NCI-H460 (cell line): ENCODE measurements around the gene MACROD2. TPM values are rescaled to one million over a fixed set of nuclear protein-coding genes. Genes with fewer than 3 reads are reported as not detected.
"Not testable (repeated sequence)": the region's sequence is repeated elsewhere in the genome, so short reads cannot be mapped to it uniquely, and the experiment has no call there.

Experiments used
- DNase-seq: peaks from one replicate; pipeline ENCODE4 v3.0.0-alpha.2; 2016; ENCODE audit warnings: low read depth; ENCODE audit errors: extremely low read depth
- total RNA-seq: library from RNA; depleted of rRNA; stranded (reverse); fragments of >200 nt; shearing (Covaris generic); gene quantifications from 2 replicates; pipeline ENCODE4 v1.2.3, GENCODE V29; 2014

Gene MACROD2
- total RNA-seq, 1 experiment from 2014 or later, result 2.0 TPM

DNA sequence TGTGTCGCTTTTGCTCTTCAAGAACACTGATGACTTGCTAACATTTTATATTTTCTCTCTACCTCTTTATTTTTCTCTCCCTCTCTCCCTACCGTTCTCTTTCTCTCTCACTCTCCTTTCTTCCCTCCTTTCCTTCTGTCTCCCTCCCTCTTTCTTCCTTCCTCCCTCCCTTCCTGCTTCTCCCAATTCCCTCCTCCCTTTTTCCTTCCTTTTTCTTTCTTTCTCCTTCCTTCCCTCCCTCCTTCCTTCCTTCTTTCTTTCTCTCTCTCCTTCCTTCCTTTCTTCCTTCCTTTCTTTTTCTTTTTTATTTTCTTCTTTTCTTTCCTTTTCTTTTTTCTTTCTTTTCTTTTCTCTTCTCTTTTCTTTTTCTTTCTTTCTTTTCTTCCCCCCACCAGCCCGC, 1511.8 kb downstream of the MACROD2 start:
- no peak for DNase-seq

- no peak for DNase-seq
Observed at GRCh38 chr20:15511551-15511950, 1516.2 kb downstream of the MACROD2 start.

DNA sequence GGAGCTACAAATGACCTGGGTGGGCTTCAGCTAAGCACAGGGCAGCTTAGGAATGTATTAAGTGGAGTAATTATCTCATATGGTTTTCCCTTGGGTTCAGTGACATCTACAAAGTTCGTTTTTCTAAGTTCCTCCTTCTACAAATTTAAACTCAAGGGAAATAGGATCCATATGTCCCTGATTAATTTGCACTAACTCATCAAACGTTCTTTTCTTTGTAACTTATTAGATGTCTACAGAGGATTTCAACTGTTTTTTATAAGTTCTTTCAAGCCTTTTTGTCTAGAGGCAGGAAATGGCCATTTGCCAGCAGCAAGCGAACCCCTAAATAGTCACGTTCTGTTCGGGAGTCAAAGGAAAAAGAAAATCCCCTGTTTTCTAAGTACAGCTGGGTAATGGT, 1517.6 kb downstream of the MACROD2 start:
- no peak for DNase-seq

- DNase-seq, result no peak
Observed at GRCh38 chr20:15515691-15516090, 1520.4 kb downstream of the MACROD2 start.

GRCh38 chr20:15520930-15521524, 1525.7 kb downstream of the MACROD2 start:
- DNase-seq, result no peak

DNA sequence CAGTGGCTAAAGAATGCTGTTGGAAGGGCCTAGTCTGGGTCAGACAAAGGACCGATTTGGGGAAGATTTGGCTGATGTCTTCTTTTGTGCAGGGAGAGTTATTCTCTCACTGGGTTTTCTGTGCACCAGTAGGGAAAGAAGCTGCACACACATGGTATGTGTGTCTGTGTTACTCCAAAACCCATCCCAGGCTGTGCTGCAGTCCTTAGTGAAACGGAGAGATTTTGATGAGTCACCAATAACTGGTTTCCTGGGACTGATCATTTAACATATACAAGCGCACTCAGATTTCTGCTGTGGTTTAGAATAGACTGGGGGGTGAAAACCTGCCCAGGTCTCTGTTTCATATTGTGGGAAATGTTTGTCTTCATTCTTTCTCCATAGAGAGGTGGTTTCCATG, 1528.1 kb downstream of the MACROD2 start:
- DNase-seq, result no peak

DNA sequence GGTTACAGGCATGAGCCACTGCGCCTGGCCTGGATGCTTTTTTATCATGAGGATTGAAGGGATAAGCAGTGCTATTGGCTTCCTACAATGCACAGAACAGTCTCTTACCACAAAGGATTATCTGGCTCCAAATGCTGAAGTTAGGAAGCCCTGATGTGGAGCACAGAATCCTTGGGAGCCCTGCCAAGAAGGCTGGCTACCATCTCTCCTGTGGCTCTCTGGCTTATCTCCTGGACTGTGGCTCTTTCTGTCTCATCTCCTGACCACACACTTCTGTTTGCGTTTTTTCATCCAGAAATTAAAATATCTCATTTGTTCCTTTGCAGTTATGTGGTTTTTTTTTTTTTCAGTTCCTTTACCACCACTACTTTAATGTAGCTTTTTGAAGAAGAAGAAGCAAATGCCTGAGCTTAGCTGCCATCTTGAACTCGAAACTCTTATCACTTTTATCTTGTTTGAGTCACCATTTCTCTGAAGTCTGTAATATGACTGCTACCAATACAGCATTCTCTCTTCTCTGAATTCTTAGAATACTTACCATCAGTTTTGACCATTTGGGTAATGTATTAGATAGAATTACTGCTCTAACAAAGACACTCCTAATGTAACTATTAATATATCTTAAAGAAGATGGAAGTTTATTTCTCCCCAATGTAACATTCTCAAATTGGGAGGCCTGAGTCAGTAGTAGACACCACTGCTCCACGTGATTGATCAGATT, 1533.2 kb downstream of the MACROD2 start:
- no peak for DNase-seq

GRCh38 chr20:15535863-15536262, 1540.5 kb downstream of the MACROD2 start:
- DNase-seq, result no peak

- DNase-seq, result not testable (repeated sequence)
Observed at GRCh38 chr20:15537200-15537599, 1541.9 kb downstream of the MACROD2 start.

DNA sequence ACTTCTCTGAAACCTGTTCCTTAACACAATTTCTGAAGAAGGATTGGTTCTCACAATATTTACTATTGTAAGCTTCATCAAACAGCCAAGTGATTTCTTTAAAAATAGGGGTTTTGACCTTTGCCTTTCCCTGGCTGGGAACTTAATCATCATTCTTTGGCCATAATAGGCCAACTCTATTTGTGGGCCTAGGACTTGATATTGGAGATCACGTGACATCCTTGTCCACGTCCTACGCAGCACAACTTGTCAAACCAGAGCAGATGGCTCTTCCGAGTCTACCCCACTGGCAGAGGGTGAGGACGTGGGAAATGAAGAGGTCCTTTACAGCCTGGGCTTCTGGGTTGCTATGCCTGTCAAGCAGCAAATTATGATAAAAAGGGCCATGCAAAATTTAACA, 1547.3 kb downstream of the MACROD2 start:
- DNase-seq, result no peak

DNA sequence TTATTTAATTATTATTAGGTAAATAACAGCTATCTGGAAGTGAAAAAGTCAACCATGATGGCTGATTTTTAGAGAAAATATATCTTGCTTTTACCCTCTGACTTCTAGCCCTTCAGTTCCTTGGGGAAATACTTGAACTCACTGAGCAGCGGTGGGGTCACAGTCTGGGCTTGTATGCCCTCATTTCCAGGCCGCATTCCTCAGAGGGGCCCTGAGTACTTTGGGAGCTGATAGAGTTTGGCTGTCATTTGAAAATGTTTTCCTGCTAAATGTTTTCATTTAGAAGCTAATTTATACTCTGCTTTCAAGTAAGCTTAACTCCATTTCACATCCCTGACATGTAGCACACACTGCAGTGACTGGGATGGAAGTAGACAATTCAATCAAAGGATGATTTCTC, 1549.4 kb downstream of the MACROD2 start:
- no peak for DNase-seq

DNA sequence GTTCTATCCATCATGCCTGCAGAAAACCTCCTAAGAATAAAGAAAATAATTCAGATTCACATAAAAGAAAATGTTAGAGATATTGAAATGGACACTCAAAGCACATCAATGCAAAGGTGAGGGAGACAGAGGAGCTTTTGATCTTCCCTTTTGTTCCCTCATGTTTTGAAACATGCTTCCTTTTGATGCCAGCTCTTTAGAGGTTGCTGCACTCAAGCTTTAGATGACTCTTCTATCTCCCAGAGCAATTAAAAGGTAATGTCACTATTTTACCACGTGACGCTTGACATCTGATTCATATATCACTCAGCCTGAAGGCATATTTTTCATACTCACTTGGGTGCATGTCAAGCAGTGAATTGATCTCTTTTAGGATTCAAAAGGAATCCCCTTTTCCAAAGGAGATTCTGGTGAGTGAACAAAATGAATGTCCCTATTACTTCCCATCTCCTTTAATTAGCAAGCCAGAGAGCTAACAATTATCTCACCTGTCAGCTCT, 1551.3 kb downstream of the MACROD2 start:
- DNase-seq, result no peak

DNA sequence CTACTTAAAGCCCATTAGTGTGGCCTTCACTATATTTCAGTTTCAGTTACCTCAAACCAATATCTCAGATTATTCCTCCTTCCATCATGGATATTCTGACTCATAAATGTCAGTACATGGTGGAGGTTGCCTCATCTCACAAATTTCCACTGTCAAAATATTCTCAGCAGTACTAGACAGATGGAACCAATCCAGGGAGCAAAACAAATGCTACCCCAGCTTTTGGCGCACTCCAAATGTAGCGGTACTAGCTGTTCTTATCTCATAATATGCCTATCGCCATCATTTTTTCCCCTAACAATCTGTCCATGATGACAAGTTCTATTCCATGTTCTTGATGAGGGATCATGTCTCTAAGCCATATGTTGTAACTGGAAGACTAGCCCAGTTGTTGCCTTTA, 1551.8 kb downstream of the MACROD2 start:
- DNase-seq, result no peak

GRCh38 chr20:15550116-15550870, 1555.0 kb downstream of the MACROD2 start:
- DNase-seq, result no peak

DNA sequence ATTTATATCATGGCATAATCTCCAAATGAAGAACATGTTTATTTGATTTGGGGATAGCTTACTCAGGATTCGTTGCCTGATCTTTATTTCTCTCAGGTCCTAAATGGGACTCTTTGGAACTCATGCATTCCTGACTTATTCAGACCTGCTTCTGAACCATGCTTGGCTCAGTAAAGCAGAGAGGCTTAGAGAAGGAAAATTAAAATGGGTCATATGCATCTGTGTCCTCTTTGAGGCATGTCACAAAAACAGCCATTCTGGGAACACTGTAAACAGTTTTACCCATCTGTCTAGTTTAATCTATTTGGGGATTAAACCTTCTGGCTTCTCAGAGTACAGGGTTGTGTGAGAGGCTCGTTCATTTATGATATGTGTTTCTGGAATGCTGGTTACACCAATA, 1560.6 kb downstream of the MACROD2 start:
- DNase-seq, result no peak

DNA sequence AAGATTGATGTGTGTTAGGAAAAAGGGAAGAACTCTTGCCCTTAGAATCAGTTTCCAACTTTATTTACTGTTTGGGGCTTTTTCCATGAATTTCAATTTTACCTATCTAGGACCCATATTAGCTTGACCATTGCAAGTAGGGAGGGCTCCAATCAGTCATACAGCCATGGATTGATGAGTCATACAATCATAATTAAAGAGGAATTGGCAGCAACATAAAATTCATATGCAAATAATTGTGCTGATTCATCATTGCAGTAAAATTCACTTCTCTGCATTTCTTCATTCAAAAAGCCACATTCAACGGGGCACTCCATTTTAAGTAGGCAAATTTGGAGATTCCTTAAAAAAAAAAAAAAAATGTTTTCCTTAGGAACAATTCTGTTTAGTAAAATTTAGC, 1561.6 kb downstream of the MACROD2 start:
- no peak for DNase-seq

GRCh38 chr20:15561070-15561569, 1565.8 kb downstream of the MACROD2 start:
- DNase-seq, result no peak

GRCh38 chr20:15561707-15562404, 1566.5 kb downstream of the MACROD2 start:
- no peak for DNase-seq

DNA sequence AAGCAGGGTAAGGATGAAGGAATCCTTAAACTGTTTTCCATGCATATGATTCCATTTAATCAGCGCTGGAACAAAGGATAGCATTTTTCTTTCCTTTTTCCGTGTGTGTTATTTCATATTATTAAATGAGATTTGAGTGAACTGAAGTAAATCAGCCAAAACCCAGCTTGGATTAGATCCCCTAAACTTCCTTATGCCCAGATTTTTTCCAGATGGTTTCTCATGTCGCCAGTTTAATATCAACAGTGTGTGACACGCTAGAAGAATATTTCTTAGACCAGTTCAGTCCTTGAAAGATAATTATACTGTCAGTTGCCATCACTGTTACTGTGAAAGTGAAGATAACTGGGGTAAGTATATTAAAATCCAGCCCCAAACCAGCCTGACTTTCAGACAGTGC, 1568.5 kb downstream of the MACROD2 start:
- no peak for DNase-seq

DNA sequence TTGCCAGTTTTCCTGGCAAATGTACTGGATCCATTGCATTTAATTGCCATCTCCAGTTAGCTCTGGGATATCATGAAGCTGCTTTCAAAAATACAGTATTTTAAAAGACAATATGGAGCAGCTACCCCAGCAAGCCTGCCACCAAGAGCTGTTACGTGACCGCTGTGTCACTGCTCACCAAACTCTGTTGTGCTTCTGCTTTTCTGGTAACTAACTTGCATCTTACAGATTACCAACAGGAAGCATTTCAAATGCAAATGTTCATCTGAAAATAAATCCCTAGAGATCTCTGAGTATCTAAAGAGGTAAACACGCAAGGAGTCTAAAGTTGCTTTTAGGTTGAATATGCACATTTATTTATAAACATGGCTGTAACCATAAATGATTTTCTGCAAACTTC, 1569.7 kb downstream of the MACROD2 start:
- no peak for DNase-seq

DNA sequence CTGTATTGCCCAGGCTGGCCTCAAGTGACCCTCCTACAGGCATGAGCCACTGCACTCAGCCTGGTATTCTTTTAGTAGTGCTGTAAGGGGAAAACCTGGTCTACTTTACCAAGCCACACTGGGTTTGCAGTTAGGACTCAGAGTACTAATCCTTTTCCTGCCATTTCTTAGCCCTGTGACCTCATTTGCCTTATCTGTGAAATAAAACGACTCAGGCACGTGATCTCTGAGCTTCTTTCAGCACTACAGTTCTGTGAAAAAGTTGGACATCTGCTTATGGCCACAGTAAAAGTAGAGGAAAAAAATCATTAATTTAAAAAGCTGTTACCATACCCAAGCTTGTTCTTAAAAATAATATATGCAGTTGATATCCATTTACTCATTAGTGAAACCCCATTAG, 1570.5 kb downstream of the MACROD2 start:
- DNase-seq, result no peak
